A549 (cell line): ENCODE data around the gene RYR1. TPM values are rescaled to one million over a fixed set of nuclear protein-coding genes. Genes with fewer than 3 reads are reported as not detected.

Experiments used
- ATAC-seq, 2 experiments: fragments of 200-7000 bp in 1 of 2; fragments of >200 bp in 1 of 2; cut with Nextera tagmentation in 1 of 2; cut with Tn5 transposase in 1 of 2; 3 replicates each; pipeline versions ENCODE4 v1.8.0 to v1.9.1; 2018 to 2020; ENCODE audit warnings: mild to moderate bottlenecking in 1 of 2, moderate library complexity in 1 of 2
- CTCF ChIA-PET: fragments of 300-600 bp; sonication (Branson Sonifier 250); formaldehyde crosslinking; extraction: SDS; loops from one replicate; lab custom pipeline; 2021; ENCODE audit warnings: antibody characterized with exemption, inconsistent platforms; lab: Yijun Ruan, JAX
- POLR2A ChIA-PET: fragments of 350-600 bp; formaldehyde crosslinking; extraction: SDS; loops from one replicate; lab custom pipeline; 2021; ENCODE audit warnings: antibody characterized with exemption, inconsistent platforms; lab: Yijun Ruan, JAX
- DNase-seq, 2 experiments: peaks; one replicate each; pipeline versions ENCODE4 v3.0.0 to v3.0.0-alpha.2; 2011 to 2016; ENCODE audit warnings: low read depth in 1 of 2, low spot score in 1 of 2
- FAIRE-seq: peaks from 2 replicates; lab custom pipeline; 2011; peaks lifted over from hg19 to GRCh38; lab: Jason Lieb, UNC
- H3K27ac ChIP-seq, 2 experiments: fragments of >200 bp; sonication (Bioruptor Twin); formaldehyde crosslinking; 3 replicates each; pipeline ENCODE4 v1.5.1; 2016 to 2017
- H3K4me1 ChIP-seq: fragments of >200 bp; sonication (Bioruptor Twin); formaldehyde crosslinking; 3 replicates; pipeline ENCODE4 v1.6.1; 2016
- H3K4me2 ChIP-seq: fragments of >200 bp; sonication (Bioruptor Twin); formaldehyde crosslinking; 3 replicates; pipeline ENCODE4 v1.6.1; 2016
- H3K4me3 ChIP-seq: fragments of >200 bp; sonication (Bioruptor Twin); formaldehyde crosslinking; 3 replicates; pipeline ENCODE4 v1.5.1; 2016
- H3K9me3 ChIP-seq: fragments of >200 bp; sonication (Bioruptor Twin); formaldehyde crosslinking; 3 replicates; pipeline ENCODE4 v1.6.1; 2016
- BHLHE40 ChIP-seq: IDR thresholded peaks from 2 replicates; pipeline ENCODE4 v1.6.1; 2012; ENCODE audit warnings: low read depth, low read length, inconsistent platforms
- CHD2 ChIP-seq: fragments of 150-350 bp; IDR thresholded peaks from 2 replicates; pipeline ENCODE4 v1.6.1; 2014; ENCODE audit warnings: low read length; ENCODE audit not compliant: partially characterized antibody
- CHD4 ChIP-seq: fragments of 200-600 bp; sonication (generic); IDR thresholded peaks from 2 replicates; pipeline ENCODE4 v1.6.1; 2016; ENCODE audit warnings: antibody characterized with exemption, mild to moderate bottlenecking, borderline replicate concordance
- EHF ChIP-seq: fragments of 250-450 bp; sonication (Bioruptor Pico); IDR thresholded peaks from 2 replicates; pipeline ENCODE4 v1.5.0; 2020; ENCODE audit warnings: mild to moderate bottlenecking
- EHMT2 ChIP-seq: fragments of 200-600 bp; sonication (generic); IDR thresholded peaks from 2 replicates; pipeline ENCODE4 v1.6.1; 2016; ENCODE audit warnings: antibody characterized with exemption, low read depth, mild to moderate bottlenecking, moderate library complexity
- EP300 ChIP-seq, 2 experiments: fragments of >200 bp; sonication (Bioruptor Twin); formaldehyde crosslinking; IDR thresholded peaks; 2 replicates in 1 of 2; 3 replicates in 1 of 2; pipeline ENCODE4 v1.6.1; 2016 to 2017
- FOSB ChIP-seq: fragments of 250-450 bp; sonication (Bioruptor Pico); IDR thresholded peaks from 2 replicates; pipeline ENCODE4 v1.5.0; 2020; ENCODE audit warnings: mild to moderate bottlenecking, moderate library complexity
- FOXS1 ChIP-seq: fragments of 250-450 bp; sonication (Bioruptor Pico); IDR thresholded peaks from 2 replicates; pipeline ENCODE4 v1.5.0; 2020; ENCODE audit warnings: mild to moderate bottlenecking, moderate library complexity
- GATA3 ChIP-seq: IDR thresholded peaks from 2 replicates; pipeline ENCODE4 v1.6.1; 2012; ENCODE audit warnings: borderline replicate concordance
- HOXB13 ChIP-seq: fragments of 250-450 bp; sonication (Bioruptor Pico); IDR thresholded peaks from 2 replicates; pipeline ENCODE4 v1.5.0; 2020; ENCODE audit warnings: low read depth, mild to moderate bottlenecking, moderate library complexity
- HOXB5 ChIP-seq: fragments of 250-450 bp; sonication (Bioruptor Pico); IDR thresholded peaks from 2 replicates; pipeline ENCODE4 v1.5.0; 2020; ENCODE audit warnings: mild to moderate bottlenecking, moderate library complexity
- JUN ChIP-seq, 2 experiments: fragments of >200 bp; sonication (Bioruptor Twin); formaldehyde crosslinking; IDR thresholded peaks; 2 replicates in 1 of 2; 3 replicates in 1 of 2; pipeline ENCODE4 v1.6.1; 2016 to 2017
- KDM1A ChIP-seq: fragments of 200-600 bp; sonication (generic); IDR thresholded peaks from 2 replicates; pipeline ENCODE4 v1.6.1; 2016; ENCODE audit warnings: low read depth, mild to moderate bottlenecking
- MAFK ChIP-seq: fragments of 450-650 bp; IDR thresholded peaks from 2 replicates; pipeline ENCODE4 v1.6.1; 2014; ENCODE audit not compliant: partially characterized antibody
- MYC ChIP-seq: IDR thresholded peaks from 2 replicates; pipeline ENCODE4 v1.6.1; 2012; ENCODE audit warnings: mild to moderate bottlenecking, inconsistent platforms, low read length, improper control_type of control experiment, borderline replicate concordance
- NPAS2 ChIP-seq: fragments of 250-450 bp; sonication (Bioruptor Pico); IDR thresholded peaks from 2 replicates; pipeline ENCODE4 v1.8.0; 2022; ENCODE audit warnings: mild to moderate bottlenecking, moderate library complexity, borderline replicate concordance
- NR3C1 ChIP-seq: fragments of >200 bp; sonication (Bioruptor Twin); formaldehyde crosslinking; IDR thresholded peaks from 3 replicates; pipeline ENCODE4 v1.6.1; 2017
- POLR2A ChIP-seq: IDR thresholded peaks from 2 replicates; pipeline ENCODE4 v1.6.1; 2012; ENCODE audit warnings: mild to moderate bottlenecking, low read length
- POLR2AphosphoS2 ChIP-seq: conservative IDR thresholded peaks from 2 replicates; pipeline ENCODE4 v1.6.1; 2012; ENCODE audit warnings: low read length, improper control_type of control experiment, inconsistent platforms
- RCOR1 ChIP-seq: fragments of 150-350 bp; IDR thresholded peaks from 2 replicates; pipeline ENCODE4 v1.6.1; 2014; ENCODE audit warnings: antibody characterized with exemption, low read length, low read depth
- RFX5 ChIP-seq: fragments of 450-650 bp; IDR thresholded peaks from 2 replicates; pipeline ENCODE4 v1.7.1; 2014; ENCODE audit warnings: antibody characterized with exemption, mild to moderate bottlenecking, moderate library complexity
- RNF2 ChIP-seq: fragments of 200-600 bp; sonication (generic); IDR thresholded peaks from 2 replicates; pipeline ENCODE4 v1.6.1; 2016; ENCODE audit warnings: low read depth, mild to moderate bottlenecking, antibody characterized with exemption, moderate library complexity, borderline replicate concordance
- SREBF2 ChIP-seq: fragments of 450-650 bp; IDR thresholded peaks from 2 replicates; pipeline ENCODE4 v1.6.1; 2014; ENCODE audit warnings: mild to moderate bottlenecking, moderate library complexity
- TFCP2L1 ChIP-seq: fragments of 250-450 bp; sonication (Bioruptor Pico); IDR thresholded peaks from 2 replicates; pipeline ENCODE4 v1.5.0; 2021; ENCODE audit warnings: mild to moderate bottlenecking
- ZC3H11A ChIP-seq: fragments of 450-650 bp; IDR thresholded peaks from 2 replicates; pipeline ENCODE4 v1.6.1; 2014; ENCODE audit warnings: antibody characterized with exemption, mild to moderate bottlenecking
- ZFP36 ChIP-seq: fragments of 450-650 bp; IDR thresholded peaks from 2 replicates; pipeline ENCODE4 v1.6.1; 2014; ENCODE audit warnings: borderline replicate concordance; ENCODE audit not compliant: partially characterized antibody
- WGBS: methylation state at CpG from one replicate; pipeline ENCODE4 v1.1.6; 2017; ENCODE audit errors: missing lambda C conversion rate; 5-methylcytosine and 5-hydroxymethylcytosine counted together
- polyA plus RNA-seq, 4 experiments: library from polyadenylated mRNA; depleted of rRNA in 3 of 4; stranded (reverse); fragments of >200 nt; fragmentation: RNase III in 1 of 4; extraction: RNeasy Plus Mini Kit Qiagen cat#74134 plus additional on column Dnase treatment in 1 of 4; gene quantifications; 2 replicates in 3 of 4; 3 replicates in 1 of 4; pipeline ENCODE4 v1.2.3, GENCODE V29; 2011 to 2017
- TF ChIP-seq, protein P1 (sequence below): fragments of >200 bp; sonication (Bioruptor Twin); formaldehyde crosslinking; IDR thresholded peaks from 3 replicates; pipeline ENCODE4 v1.5.1; 2016
- TF ChIP-seq, protein P2 (sequence below): IDR thresholded peaks from 2 replicates; pipeline ENCODE4 v1.6.1; 2012; ENCODE audit warnings: low read depth, borderline replicate concordance
- TF ChIP-seq, protein P3 (sequence below): fragments of 250-450 bp; sonication (Bioruptor Pico); IDR thresholded peaks from 2 replicates; pipeline ENCODE4 v1.5.0; 2021; ENCODE audit warnings: mild to moderate bottlenecking, moderate library complexity, borderline replicate concordance
- TF ChIP-seq, protein P4 (sequence below): fragments of 450-650 bp; IDR thresholded peaks from 2 replicates; pipeline ENCODE4 v1.6.1; 2014; ENCODE audit warnings: antibody characterized with exemption
- TF ChIP-seq, protein P5 (sequence below): fragments of 150-350 bp; IDR thresholded peaks from 2 replicates; pipeline ENCODE4 v1.6.1; 2014; ENCODE audit warnings: low read depth, mild to moderate bottlenecking, low read length

RYR1 gene
- polyA plus RNA-seq, 2 of the 4 experiments (the other 2 are of a cell fraction), result 1.4 to 3.1 TPM

DNA sequence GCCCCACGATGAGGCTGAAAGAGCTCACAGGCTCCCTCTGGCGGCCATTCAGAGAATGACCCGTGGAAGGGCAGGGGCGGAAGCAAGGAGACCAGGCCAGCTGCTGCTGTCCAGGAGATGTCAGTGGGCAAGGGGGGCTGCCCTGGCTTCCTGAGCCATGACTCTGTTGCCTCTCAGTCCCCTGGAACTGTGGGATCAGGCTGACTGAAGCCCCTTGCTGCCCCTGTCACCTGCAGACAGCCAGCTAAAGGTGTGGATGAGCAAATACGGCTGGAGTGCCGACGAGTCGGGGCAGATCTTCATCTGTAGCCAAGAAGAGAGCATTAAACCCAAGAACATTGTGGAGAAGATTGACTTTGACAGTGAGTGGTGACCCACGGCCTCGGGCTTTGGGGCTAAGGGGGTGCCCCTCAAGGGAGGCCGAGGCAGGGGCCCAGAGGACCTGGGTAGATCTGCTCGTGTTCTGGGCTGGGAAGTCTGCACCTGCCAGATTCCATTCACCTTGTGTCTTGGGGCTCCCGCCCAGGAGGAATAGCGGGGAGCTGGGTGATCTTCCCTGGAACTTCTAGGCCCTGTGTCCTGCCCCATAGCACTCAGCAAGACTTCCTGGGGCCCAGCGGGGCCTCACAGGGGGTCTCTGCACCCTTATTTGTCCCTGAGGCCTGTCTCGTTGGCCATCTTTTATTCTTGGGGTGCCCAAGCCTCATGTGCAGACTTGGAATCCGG lies 201.4 kb downstream of the RYR1 start (continued):
- 0 out of 5 replicates have a peak, but pooled peaks of 1 of the 2 experiments have one; percentile 11 for TF ChIP-seq JUN (IDR thresholded peaks at IDR 0.05)
- TF ChIP-seq, protein P1, sequence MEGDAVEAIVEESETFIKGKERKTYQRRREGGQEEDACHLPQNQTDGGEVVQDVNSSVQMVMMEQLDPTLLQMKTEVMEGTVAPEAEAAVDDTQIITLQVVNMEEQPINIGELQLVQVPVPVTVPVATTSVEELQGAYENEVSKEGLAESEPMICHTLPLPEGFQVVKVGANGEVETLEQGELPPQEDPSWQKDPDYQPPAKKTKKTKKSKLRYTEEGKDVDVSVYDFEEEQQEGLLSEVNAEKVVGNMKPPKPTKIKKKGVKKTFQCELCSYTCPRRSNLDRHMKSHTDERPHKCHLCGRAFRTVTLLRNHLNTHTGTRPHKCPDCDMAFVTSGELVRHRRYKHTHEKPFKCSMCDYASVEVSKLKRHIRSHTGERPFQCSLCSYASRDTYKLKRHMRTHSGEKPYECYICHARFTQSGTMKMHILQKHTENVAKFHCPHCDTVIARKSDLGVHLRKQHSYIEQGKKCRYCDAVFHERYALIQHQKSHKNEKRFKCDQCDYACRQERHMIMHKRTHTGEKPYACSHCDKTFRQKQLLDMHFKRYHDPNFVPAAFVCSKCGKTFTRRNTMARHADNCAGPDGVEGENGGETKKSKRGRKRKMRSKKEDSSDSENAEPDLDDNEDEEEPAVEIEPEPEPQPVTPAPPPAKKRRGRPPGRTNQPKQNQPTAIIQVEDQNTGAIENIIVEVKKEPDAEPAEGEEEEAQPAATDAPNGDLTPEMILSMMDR, result peak; percentile 99
- TF ChIP-seq KDM1A, result peak; percentile 93; the same call in 1 of the 2 replicates
- TF ChIP-seq SREBF2, result no peak
- TF ChIP-seq RCOR1, result no peak
- no peak for TF ChIP-seq BHLHE40
- TF ChIP-seq, protein P2, sequence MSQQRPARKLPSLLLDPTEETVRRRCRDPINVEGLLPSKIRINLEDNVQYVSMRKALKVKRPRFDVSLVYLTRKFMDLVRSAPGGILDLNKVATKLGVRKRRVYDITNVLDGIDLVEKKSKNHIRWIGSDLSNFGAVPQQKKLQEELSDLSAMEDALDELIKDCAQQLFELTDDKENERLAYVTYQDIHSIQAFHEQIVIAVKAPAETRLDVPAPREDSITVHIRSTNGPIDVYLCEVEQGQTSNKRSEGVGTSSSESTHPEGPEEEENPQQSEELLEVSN, result no peak
- TF ChIP-seq, protein P3, sequence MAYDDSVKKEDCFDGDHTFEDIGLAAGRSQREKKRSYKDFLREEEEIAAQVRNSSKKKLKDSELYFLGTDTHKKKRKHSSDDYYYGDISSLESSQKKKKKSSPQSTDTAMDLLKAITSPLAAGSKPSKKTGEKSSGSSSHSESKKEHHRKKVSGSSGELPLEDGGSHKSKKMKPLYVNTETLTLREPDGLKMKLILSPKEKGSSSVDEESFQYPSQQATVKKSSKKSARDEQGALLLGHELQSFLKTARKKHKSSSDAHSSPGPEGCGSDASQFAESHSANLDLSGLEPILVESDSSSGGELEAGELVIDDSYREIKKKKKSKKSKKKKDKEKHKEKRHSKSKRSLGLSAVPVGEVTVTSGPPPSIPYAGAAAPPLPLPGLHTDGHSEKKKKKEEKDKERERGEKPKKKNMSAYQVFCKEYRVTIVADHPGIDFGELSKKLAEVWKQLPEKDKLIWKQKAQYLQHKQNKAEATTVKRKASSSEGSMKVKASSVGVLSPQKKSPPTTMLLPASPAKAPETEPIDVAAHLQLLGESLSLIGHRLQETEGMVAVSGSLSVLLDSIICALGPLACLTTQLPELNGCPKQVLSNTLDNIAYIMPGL (CRISPR knock-in tag), result no peak
- TF ChIP-seq TFCP2L1 (CRISPR knock-in tag), result peak; percentile 12; the same call in 1 of the 2 replicates
- TF ChIP-seq, protein P4, sequence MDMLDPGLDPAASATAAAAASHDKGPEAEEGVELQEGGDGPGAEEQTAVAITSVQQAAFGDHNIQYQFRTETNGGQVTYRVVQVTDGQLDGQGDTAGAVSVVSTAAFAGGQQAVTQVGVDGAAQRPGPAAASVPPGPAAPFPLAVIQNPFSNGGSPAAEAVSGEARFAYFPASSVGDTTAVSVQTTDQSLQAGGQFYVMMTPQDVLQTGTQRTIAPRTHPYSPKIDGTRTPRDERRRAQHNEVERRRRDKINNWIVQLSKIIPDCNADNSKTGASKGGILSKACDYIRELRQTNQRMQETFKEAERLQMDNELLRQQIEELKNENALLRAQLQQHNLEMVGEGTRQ, result no peak
- TF ChIP-seq HOXB13 (CRISPR knock-in tag), result no peak
- no peak for TF ChIP-seq GATA3
- no peak for TF ChIP-seq EHF (CRISPR knock-in tag)
- TF ChIP-seq EP300 (IDR thresholded peaks at IDR 0.05), result no peak
- TF ChIP-seq CHD2, result no peak
- no peak for TF ChIP-seq MYC

DNA sequence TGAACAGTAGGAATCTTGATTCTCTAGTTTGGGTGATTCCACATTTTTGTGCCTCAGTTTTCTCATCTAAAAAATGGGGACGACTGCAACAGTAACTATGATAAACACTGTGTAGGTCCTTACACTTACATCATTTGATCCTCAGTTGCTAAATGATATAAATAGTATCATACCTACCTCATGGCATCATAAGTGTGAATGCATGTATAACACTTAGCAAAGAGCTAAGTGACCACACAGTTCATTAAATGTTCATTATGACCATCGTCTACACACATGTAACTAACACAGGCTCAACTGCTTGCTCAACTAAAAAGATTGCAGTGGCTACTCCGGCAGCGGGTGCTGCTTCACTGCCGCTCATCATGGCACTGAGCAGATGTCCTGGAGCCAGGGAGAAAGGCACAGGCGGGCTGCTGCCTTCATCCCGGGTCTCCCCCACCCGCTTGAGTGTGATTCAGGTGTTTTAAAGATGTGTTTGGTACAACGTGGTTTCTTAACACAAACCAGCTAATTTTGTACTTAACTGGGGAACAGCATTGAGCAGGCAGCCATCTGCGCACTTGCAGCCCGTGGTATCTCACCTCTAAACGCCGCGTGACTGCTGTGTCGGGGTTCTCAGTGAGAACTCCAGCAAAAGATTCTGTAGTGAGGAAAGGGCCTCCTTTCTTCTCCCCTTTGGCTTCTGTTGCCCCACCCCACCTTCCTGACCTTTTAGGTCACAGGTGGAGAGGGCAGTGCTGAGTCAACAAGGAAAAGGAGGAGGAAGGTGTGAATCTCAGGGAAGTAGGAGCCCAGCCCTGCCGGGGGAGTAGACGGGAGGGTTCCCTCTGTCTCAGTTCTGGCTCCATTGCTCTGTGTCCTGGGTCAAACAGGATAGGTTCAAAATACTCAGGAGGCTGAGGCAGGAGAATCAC lies 202.2 kb downstream of the RYR1 start:
- ChIA-PET CTCF (interaction anchor here (0.6 to 11.7 kb wide), 83 partner anchors 8 to 892 kb away, joined by 3 to 172 read pairs (median 7); partner anchors contain the start of genes ACTN4, CAPN12, EIF3K and FAM98C), POLR2A (interaction anchor here (1.3 to 3.1 kb wide), 3 partner anchors 12 to 295 kb away, joined by 4 to 18 read pairs (median 4); partner anchors contain the start of genes ACTN4, FAM98C, MRPS12 and SARS2)
- Histone ChIP-seq H3K4me3 (no peak overlapping the region), H3K4me1 (peaks cover 47% of the 10 kb centered on the region), H3K27ac (peak overlapping the region; percentile 67 to 77), H3K9me3 (no peaks in the 10 kb centered on the region), H3K4me2 (peak overlapping the region; percentile 26; the same call in 2 of the 3 replicates)
- ATAC-seq, result no peak
- DNase-seq, result no peak
- peak; percentile 98 for FAIRE-seq
- 79% methylated on average over 17 of the region's 17 CpGs for WGBS
- TF ChIP-seq NR3C1 (no peak), RNF2 (no peak), FOSB (no peak), EHMT2 (no peak), CHD4 (peak; percentile 29), ZC3H11A (no peak), NPAS2 (CRISPR knock-in tag) (no peak), POLR2AphosphoS2 (0 out of 2 replicates have a peak, but pooled peaks have one; percentile 30), FOXS1 (CRISPR knock-in tag) (no peak), GATA3 (no peak), POLR2A (no peak), ZFP36 (no peak), MAFK (no peak), RFX5 (no peak), HOXB5 (CRISPR knock-in tag) (no peak)
- TF ChIP-seq, protein P5, sequence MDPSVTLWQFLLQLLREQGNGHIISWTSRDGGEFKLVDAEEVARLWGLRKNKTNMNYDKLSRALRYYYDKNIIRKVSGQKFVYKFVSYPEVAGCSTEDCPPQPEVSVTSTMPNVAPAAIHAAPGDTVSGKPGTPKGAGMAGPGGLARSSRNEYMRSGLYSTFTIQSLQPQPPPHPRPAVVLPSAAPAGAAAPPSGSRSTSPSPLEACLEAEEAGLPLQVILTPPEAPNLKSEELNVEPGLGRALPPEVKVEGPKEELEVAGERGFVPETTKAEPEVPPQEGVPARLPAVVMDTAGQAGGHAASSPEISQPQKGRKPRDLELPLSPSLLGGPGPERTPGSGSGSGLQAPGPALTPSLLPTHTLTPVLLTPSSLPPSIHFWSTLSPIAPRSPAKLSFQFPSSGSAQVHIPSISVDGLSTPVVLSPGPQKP, result no peak
